Memory B cell (primary cell): ENCODE results near the gene PIM2.

ENCODE experiments used
- ATAC-seq: fragments of 150-1000 bp; cut with Tn5 transposase; 2 replicates; pipeline ENCODE4 v1.10.0; 2021; ENCODE audit warnings: low read depth, mild to moderate bottlenecking, moderate library complexity
- DNase-seq, 2 donors: peaks; one replicate each; pipeline ENCODE4 v3.0.0; 2022; ENCODE audit warnings: low spot score in 2 of 2
- H3K27ac Mint-ChIP-seq: one replicate; pipeline ENCODE4 v1.8.0; 2022; ENCODE audit warnings: mild to moderate bottlenecking, moderate library complexity, mixed read lengths
- H3K27me3 Mint-ChIP-seq: one replicate; pipeline ENCODE4 v1.8.0; 2022; ENCODE audit warnings: mixed read lengths
- H3K36me3 Mint-ChIP-seq: one replicate; pipeline ENCODE4 v1.8.0; 2022; ENCODE audit warnings: mild to moderate bottlenecking, mixed read lengths
- H3K4me1 Mint-ChIP-seq: one replicate; pipeline ENCODE4 v1.8.0; 2022; ENCODE audit warnings: mixed read lengths
- H3K4me3 Mint-ChIP-seq: one replicate; pipeline ENCODE4 v1.8.0; 2022; ENCODE audit warnings: mild to moderate bottlenecking, moderate library complexity, mixed read lengths
- H3K9me3 Mint-ChIP-seq: one replicate; pipeline ENCODE4 v1.8.0; 2022; ENCODE audit warnings: mixed read lengths

Gene PIM2

DNA sequence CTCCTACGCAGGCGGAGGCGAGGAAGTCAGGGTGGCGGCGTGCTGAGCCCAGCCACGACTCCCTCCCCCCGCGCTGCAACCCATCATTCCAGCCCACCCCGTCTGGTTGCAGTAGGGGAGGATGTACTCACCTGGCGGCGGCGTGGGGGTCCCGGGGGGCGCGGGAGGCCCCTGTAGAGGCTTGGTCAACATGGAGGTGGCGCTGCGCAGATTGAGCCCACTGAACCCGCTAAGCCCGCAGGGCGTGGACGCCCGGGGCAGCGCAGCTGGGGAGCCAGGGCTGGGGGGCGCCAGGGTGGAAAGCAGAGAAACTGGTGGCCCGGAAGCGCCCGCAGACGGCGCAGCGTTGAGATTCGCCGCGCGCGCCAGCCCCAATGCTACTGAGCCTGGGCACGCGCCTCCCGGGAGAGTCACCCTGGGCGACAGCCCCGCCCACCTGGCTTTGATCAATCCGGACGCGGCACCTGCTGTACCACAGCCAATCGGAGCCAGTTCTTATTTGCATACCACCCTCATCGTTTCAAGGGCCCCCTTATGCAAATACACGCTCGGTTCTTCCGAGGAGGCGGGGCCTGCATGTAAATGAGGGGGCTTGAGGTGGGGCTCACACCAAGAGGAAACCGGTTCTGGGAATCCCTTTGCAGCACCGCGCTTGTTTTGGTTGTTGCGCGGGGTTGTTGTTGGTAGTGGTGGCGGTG lies at the start of gene PIM2:
PIM2 (minus strand) TSS at position 382 of the 698 bp plus-strand sequence; CDS start at position 192, 190 bp downstream.
- H3K4me3 Mint-ChIP-seq: peak within 1 kb of the TSS; percentile 87
- no peaks in the 10 kb centered on the region for H3K27me3 Mint-ChIP-seq
- peaks cover 21% of the 10 kb centered on the region for H3K4me1 Mint-ChIP-seq
- peak; percentile 70 for ATAC-seq
- DNase-seq: peak; percentile 79 to 83
- no peaks in the 10 kb centered on the region for H3K9me3 Mint-ChIP-seq
- peaks cover 22% of the 10 kb centered on the region for H3K36me3 Mint-ChIP-seq
- H3K27ac Mint-ChIP-seq: peak within 1 kb of the TSS; percentile 95

DNA sequence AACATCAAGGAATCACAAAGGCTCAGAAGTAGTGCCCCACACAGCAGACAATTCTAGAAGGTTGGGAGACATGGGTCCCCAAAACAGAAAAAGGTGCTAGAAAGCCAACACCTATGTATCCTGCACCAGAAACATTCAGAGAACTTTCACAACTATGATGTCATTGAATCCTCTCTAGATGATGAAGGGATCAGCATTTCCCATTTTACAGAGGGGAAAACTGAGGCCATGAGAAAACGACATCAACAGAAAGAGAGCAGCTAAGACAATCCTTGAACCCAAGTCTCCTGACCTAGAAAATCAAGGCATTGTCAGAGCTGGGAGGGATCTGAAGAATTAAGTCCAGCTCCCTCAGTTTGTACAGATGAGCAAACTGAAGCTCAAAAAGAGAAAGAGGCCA lies 49.6 kb upstream of the PIM2 start:
- no peak for ATAC-seq
- no peaks in the 10 kb centered on the region for H3K36me3 Mint-ChIP-seq
- DNase-seq: no peak
- no peaks in the 10 kb centered on the region for H3K27me3 Mint-ChIP-seq
- no peaks in the 10 kb centered on the region for H3K9me3 Mint-ChIP-seq
- H3K4me3 Mint-ChIP-seq: no peak overlapping the region
- peaks cover 24% of the 10 kb centered on the region for H3K4me1 Mint-ChIP-seq
- H3K27ac Mint-ChIP-seq: no peak overlapping the region

DNA sequence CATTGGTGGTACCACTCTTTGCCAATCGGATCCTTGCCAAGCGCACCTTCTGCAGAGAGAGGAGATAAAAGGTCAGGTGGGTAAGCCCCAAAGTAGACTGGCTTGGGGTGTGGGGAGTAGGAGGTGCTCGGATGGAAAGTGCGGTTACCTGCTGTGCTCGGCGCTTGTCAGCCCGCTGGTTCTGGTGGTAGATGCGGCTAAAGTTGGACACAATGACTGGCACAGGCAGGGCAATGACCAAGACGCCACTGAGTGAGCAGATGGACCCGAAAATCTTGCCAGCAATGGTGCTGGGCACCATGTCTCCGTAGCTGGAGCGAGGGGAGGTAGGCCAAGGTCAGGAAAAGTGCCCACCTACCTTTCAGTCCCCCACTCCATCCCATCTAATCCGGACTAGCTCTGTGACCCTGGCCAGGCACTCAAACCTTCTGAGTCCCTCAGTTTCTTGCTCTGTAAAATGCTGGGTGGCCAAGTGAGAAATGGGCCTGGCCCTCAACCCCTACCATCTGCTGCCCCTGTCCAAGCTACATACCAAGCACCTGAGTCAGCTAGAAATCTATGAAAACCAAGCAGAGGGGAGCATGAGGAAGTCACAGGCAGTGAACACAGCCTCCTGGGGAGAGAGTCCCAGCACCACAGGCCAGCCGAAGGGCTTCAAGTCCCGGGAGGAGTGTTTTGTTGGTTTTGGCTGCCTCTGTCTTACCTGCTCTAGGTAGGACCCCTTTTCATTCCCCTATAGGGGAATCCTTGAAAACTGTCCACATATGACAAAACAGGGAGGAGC lies 48.2 kb upstream of the PIM2 start:
- Mint-ChIP-seq H3K4me1 (peaks cover 14% of the 10 kb centered on the region), H3K4me3 (no peak overlapping the region), H3K9me3 (no peaks in the 10 kb centered on the region), H3K27ac (no peak overlapping the region), H3K36me3 (no peaks in the 10 kb centered on the region), H3K27me3 (no peaks in the 10 kb centered on the region)
- DNase-seq: no peak
- ATAC-seq: no peak

- H3K4me1 Mint-ChIP-seq: peaks cover 19% of the 10 kb centered on the region
- ATAC-seq (no peak), DNase-seq (no peak)
- no peak overlapping the region for H3K27ac Mint-ChIP-seq
- H3K9me3 Mint-ChIP-seq: no peaks in the 10 kb centered on the region
- no peaks in the 10 kb centered on the region for H3K27me3 Mint-ChIP-seq
- H3K36me3 Mint-ChIP-seq: no peaks in the 10 kb centered on the region
- no peak overlapping the region for H3K4me3 Mint-ChIP-seq
Observed at GRCh38 chrX:48965959-48966358, 47.1 kb upstream of the PIM2 start.

GRCh38 chrX:48961585-48962091 lies 42.8 kb upstream of the PIM2 start:
- Mint-ChIP-seq H3K27me3 (no peaks in the 10 kb centered on the region), H3K4me3 (peak overlapping the region; percentile 68), H3K27ac (peak overlapping the region; percentile 71), H3K4me1 (peaks cover 28% of the 10 kb centered on the region), H3K9me3 (no peaks in the 10 kb centered on the region), H3K36me3 (no peaks in the 10 kb centered on the region)
- DNase-seq (no peak), ATAC-seq (no peak)

DNA sequence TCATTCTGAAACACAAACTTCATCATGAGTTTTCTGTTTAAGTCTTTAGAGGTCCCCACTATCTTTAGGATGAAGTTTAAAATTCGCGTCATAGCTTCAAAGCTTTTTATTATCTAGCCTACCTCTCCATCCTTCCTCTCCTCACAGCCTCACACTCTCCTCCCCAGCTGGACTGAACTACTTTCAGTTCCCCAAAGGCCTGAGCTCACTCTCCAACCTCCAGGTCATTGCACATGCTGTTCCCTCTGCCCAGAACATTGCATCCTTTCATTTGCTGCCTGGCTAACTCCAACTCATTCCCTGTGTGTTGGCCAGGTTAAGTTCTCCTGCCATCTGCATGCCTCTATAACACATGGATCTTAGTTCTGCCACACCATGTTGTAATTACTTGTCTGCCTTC lies 41.5 kb upstream of the PIM2 start:
- Mint-ChIP-seq H3K4me1 (peaks cover 31% of the 10 kb centered on the region), H3K27ac (peak overlapping the region; percentile 71), H3K4me3 (peak overlapping the region; percentile 46), H3K9me3 (no peaks in the 10 kb centered on the region), H3K36me3 (no peaks in the 10 kb centered on the region), H3K27me3 (no peaks in the 10 kb centered on the region)
- no peak for ATAC-seq
- DNase-seq: no peak

DNA sequence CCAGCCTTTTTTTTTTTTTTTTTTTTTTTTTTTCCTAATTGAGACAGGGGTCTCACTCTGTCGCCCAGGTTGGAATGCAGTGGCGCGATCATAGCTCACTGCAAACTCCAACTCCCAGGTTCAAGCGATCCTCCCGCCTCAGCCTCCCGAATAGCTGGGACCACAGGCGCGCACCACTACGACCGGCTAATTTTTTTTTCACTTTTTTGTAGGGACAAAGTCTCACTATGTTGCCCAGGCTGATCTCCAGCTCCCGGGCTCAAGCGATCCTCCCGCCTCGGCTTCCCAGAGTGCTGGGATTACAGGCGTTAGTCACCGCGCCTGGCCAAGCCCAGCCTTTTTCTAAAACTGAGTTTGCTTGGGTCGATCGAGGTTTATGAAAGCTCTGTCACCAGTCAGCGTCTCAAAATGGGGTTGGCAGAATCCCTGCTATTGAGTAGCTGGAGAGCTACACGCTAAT lies 39.8 kb upstream of the PIM2 start:
- peak overlapping the region; percentile 100 for H3K27ac Mint-ChIP-seq
- peaks cover 36% of the 10 kb centered on the region for H3K4me1 Mint-ChIP-seq
- DNase-seq: no peak
- ATAC-seq: no peak
- peaks cover 3% of the 10 kb centered on the region for H3K36me3 Mint-ChIP-seq
- no peaks in the 10 kb centered on the region for H3K9me3 Mint-ChIP-seq
- H3K27me3 Mint-ChIP-seq: no peaks in the 10 kb centered on the region
- peak overlapping the region; percentile 99 for H3K4me3 Mint-ChIP-seq

- Mint-ChIP-seq H3K36me3 (peaks cover 3% of the 10 kb centered on the region), H3K4me1 (peaks cover 37% of the 10 kb centered on the region), H3K27me3 (no peaks in the 10 kb centered on the region), H3K9me3 (no peaks in the 10 kb centered on the region), H3K27ac (peak overlapping the region; percentile 100), H3K4me3 (peak overlapping the region; percentile 99)
- ATAC-seq: peak; percentile 74
- peak; percentile 81 to 88 for DNase-seq
Observed at GRCh38 chrX:48957827-48958634, 39.2 kb upstream of the PIM2 start.

GRCh38 chrX:48957477-48957826 lies 38.6 kb upstream of the PIM2 start, which contains the start of gene OTUD5:
Gene OTUD5, minus strand, starts transcription at chrX:48957607. Its CDS starts 37 bp downstream, at chrX:48957570.
- Mint-ChIP-seq H3K27me3 (no peaks in the 10 kb centered on the region), H3K9me3 (no peaks in the 10 kb centered on the region), H3K4me1 (peaks cover 39% of the 10 kb centered on the region), H3K27ac (peak within 1 kb of the TSS; percentile 100), H3K4me3 (peak within 1 kb of the TSS; percentile 99), H3K36me3 (peaks cover 3% of the 10 kb centered on the region)
- ATAC-seq (peak; percentile 45), DNase-seq (no peak)

- ATAC-seq: peak; percentile 8
- H3K27me3 Mint-ChIP-seq: no peaks in the 10 kb centered on the region
- peak overlapping the region; percentile 72 for H3K4me3 Mint-ChIP-seq
- H3K9me3 Mint-ChIP-seq: no peaks in the 10 kb centered on the region
- peak; percentile 35 to 44 for DNase-seq
- H3K27ac Mint-ChIP-seq: peak overlapping the region; percentile 100
- peaks cover 3% of the 10 kb centered on the region for H3K36me3 Mint-ChIP-seq
- peaks cover 42% of the 10 kb centered on the region for H3K4me1 Mint-ChIP-seq
Observed at GRCh38 chrX:48956728-48957414, 38.0 kb upstream of the PIM2 start.

DNA sequence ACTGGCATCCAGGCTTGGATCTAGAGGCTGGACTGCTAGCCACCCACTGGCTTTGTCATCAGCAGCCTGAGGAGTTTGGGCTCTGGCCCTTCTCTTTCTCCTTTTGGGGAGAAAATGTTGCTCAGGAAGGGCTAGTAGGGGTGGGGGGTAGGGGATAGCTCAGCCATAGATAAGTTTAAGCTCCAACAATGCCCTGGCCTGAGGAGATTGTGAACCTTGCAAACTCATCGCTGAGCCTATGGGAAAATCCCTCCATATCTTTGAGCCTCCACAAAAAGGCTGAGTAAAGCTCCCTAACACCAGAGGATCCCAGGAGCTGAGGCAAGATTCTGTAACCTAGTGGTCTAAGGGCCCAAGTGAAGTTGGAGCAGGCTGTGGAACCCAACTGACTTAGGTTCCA lies 29.8 kb upstream of the PIM2 start:
- ATAC-seq: no peak
- H3K27ac Mint-ChIP-seq: no peak overlapping the region
- H3K4me1 Mint-ChIP-seq: peaks cover 21% of the 10 kb centered on the region
- H3K36me3 Mint-ChIP-seq: peaks cover 2% of the 10 kb centered on the region
- no peaks in the 10 kb centered on the region for H3K27me3 Mint-ChIP-seq
- no peak for DNase-seq
- H3K9me3 Mint-ChIP-seq: no peaks in the 10 kb centered on the region
- no peak overlapping the region for H3K4me3 Mint-ChIP-seq

DNA sequence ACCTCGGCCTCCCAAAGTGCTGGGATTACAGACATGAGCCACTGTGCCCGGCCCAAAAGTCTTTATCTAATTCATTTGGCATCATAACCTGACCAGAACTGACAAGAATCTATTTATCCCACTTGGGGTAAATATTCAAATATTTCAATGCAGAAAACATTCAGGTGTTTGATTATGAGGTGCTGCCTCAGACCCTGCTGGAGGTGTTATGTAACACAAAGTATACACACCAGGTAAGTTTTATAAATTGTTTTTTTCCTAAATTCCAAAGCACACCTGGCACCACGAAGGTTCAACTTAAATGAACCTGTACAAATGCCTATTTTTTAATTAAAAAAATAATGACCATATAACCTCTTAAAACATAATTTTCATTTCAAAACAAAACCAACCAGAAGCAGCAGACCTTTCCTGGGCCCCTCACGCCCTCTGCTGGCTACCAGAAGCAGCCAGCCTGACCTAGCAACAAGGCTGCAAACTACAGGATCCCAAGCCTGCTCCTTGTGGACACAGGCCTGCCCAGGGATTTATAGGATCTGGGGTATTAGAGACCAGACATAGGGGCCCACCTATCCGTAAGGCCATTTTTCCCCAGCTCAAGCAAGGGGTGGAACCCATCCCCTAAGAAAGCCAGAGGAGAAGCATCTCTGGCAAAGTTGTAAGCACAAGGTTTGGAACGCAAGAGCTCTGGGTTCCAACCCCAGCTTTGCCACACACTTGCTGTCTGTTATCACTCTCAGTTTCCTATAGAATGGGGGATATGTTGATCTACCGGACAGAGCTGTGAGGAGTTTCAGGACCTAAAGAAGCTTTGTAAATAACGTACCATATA lies 26.9 kb upstream of the PIM2 start:
- Mint-ChIP-seq H3K36me3 (peaks cover 9% of the 10 kb centered on the region), H3K4me3 (no peak overlapping the region), H3K27ac (peak overlapping the region; percentile 75), H3K27me3 (no peaks in the 10 kb centered on the region), H3K4me1 (peaks cover 29% of the 10 kb centered on the region), H3K9me3 (no peaks in the 10 kb centered on the region)
- DNase-seq (peak; percentile 28 to 60), ATAC-seq (peak; percentile 81)

DNA sequence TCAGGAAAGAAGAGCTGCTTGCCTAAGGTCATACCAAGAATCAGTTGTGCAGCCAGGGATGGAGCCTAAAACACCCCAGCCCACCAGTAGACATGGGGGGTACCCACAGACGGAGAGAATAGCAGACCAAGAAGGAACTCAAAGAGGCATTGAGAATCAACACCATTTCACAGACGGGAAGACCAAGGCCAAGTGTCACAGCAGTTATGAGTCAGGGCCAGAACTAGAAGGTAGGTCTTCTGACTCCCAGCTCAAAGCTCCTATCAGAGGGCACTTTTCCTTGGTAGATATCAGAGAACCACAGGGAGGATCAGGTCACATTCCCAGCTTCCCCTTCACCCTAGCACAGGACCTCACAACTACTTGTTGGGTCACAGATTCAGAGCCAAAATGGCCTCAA lies 24.1 kb upstream of the PIM2 start:
- Mint-ChIP-seq H3K4me3 (no peak overlapping the region), H3K27ac (peak overlapping the region; percentile 88), H3K4me1 (peaks cover 43% of the 10 kb centered on the region), H3K9me3 (no peaks in the 10 kb centered on the region), H3K36me3 (peaks cover 7% of the 10 kb centered on the region), H3K27me3 (no peaks in the 10 kb centered on the region)
- ATAC-seq (no peak), DNase-seq (no peak)
